Vagina (tissue), 2 donors: ENCODE data around the gene TACR3. TPM values are rescaled to one million over a fixed set of nuclear protein-coding genes. Genes with fewer than 3 reads are reported as not detected.
"Not testable (repeated sequence)": the region's sequence is repeated elsewhere in the genome, so short reads cannot be mapped to it uniquely, and the experiment has no call there.

Source experiments
- DNase-seq, 2 donors: peaks; one replicate each; pipeline ENCODE4 v3.0.0-alpha.2; 2017; ENCODE audit errors: extremely low spot score in 2 of 2
- H3K27ac ChIP-seq: fragments of 200-600 bp; sonication (generic); one replicate; pipeline ENCODE4 v1.5.1; 2019
- H3K27me3 ChIP-seq: fragments of 200-600 bp; sonication (generic); one replicate; pipeline ENCODE4 v1.5.1; 2019
- H3K36me3 ChIP-seq, 2 donors: fragments of 200-600 bp; sonication (generic); one replicate each; pipeline ENCODE4 v1.5.1; 2017 to 2019
- H3K4me1 ChIP-seq: fragments of 200-600 bp; sonication (generic); one replicate; pipeline ENCODE4 v1.5.1; 2019
- H3K4me3 ChIP-seq, 2 donors: fragments of 200-600 bp; sonication (generic); 1 replicate in 1 of 2; 2 replicates in 1 of 2; pipeline ENCODE4 v1.5.1; 2016 to 2019
- H3K9me3 ChIP-seq: fragments of 200-600 bp; sonication (generic); one replicate; pipeline ENCODE4 v1.5.1; 2019
- CTCF ChIP-seq, 3 experiments: fragments of 450-650 bp in 2 of 3; fragments of 200-600 bp in 1 of 3; sonication (generic) in 1 of 3; IDR thresholded peaks; one replicate each; pipeline ENCODE4 v1.5.1; 2017 to 2019; ENCODE audit warnings: antibody characterized with exemption in 3 of 3, mild to moderate bottlenecking in 2 of 3, moderate library complexity in 2 of 3
- POLR2A ChIP-seq, 2 donors: fragments of 450-650 bp; IDR thresholded peaks; one replicate each; pipeline ENCODE4 v1.6.1; 2017; ENCODE audit warnings: antibody characterized with exemption in 2 of 2, mild to moderate bottlenecking in 2 of 2, moderate library complexity in 2 of 2
- POLR2AphosphoS5 ChIP-seq, 2 donors: sonication (generic); formaldehyde crosslinking; IDR thresholded peaks; one replicate each; pipeline ENCODE4 v1.9.0; 2017; ENCODE audit warnings: antibody characterized with exemption in 2 of 2, mild to moderate bottlenecking in 2 of 2, low read depth in 1 of 2; ENCODE audit not compliant: insufficient read depth in 1 of 2
- intact Hi-C: fragments of 100-400 bp; cut with DNase I; formaldehyde crosslinking; loops from one replicate; pipeline ENCODE4 v1.15.1; 2023
- total RNA-seq: library from RNA; depleted of rRNA; stranded (reverse); fragments of >200 nt; gene quantifications from one replicate; pipeline ENCODE4 v1.2.3, GENCODE V29; 2016

The TACR3 gene
- total RNA-seq, 1 donor from 2014 or later = not detected

GRCh38 chr4:103591841-103592240 lies 127.9 kb downstream of the TACR3 start:
- Histone ChIP-seq H3K4me3 (no peak overlapping the region), H3K4me1 (no peaks in the 10 kb centered on the region), H3K27me3 (no peaks in the 10 kb centered on the region), H3K27ac (no peak overlapping the region), H3K36me3 (no peaks in the 10 kb centered on the region), H3K9me3 (no peaks in the 10 kb centered on the region)
- TF ChIP-seq POLR2AphosphoS5 (IDR thresholded peaks at IDR 0.05; ENCODE audit: insufficient read depth in 1 of 2, low read depth in 1 of 2) = no peak
- TF ChIP-seq POLR2A (IDR thresholded peaks at IDR 0.05) = no peak
- TF ChIP-seq CTCF (IDR thresholded peaks at IDR 0.05) = no peak
- intact Hi-C loops = no loop called here
- no peak for DNase-seq

- no peak overlapping the region for H3K27ac ChIP-seq
- H3K9me3 ChIP-seq = no peaks in the 10 kb centered on the region
- intact Hi-C loops = no loop called here
- TF ChIP-seq CTCF (IDR thresholded peaks at IDR 0.05) (no peak), POLR2AphosphoS5 (IDR thresholded peaks at IDR 0.05; ENCODE audit: insufficient read depth in 1 of 2, low read depth in 1 of 2) (no peak), POLR2A (IDR thresholded peaks at IDR 0.05) (no peak)
- no peaks in the 10 kb centered on the region for H3K36me3 ChIP-seq
- DNase-seq = no peak
- H3K4me3 ChIP-seq = no peak overlapping the region
- H3K27me3 ChIP-seq = no peaks in the 10 kb centered on the region
- no peaks in the 10 kb centered on the region for H3K4me1 ChIP-seq
Observed at GRCh38 chr4:103567591-103567990, 152.2 kb downstream of the TACR3 start.

GRCh38 chr4:103559178-103559577 lies 160.6 kb downstream of the TACR3 start:
- intact Hi-C loops, H3K27ac ChIP-seq, H3K27me3 ChIP-seq, H3K9me3 ChIP-seq, H3K36me3 ChIP-seq, H3K4me3 ChIP-seq, H3K4me1 ChIP-seq, DNase-seq: not testable (repeated sequence)
